KOPT-K1 (cell line): ENCODE data around the gene LPP.
A peak's percentile ranks its signal among the peaks of the same experiment; 100 is the strongest.

Experiments
- H3K27ac ChIP-seq: fragments of 200-600 bp; sonication (generic); 2 replicates; pipeline ENCODE4 v1.5.1; 2016; ENCODE audit warnings: antibody characterized with exemption, mild to moderate bottlenecking, low read depth, low read length; ENCODE audit not compliant: poor library complexity, severe bottlenecking
- H3K36me3 ChIP-seq: fragments of 200-600 bp; sonication (generic); 2 replicates; pipeline ENCODE4 v1.5.1; 2017; ENCODE audit warnings: antibody characterized with exemption, mild to moderate bottlenecking, low read length, moderate library complexity; ENCODE audit not compliant: insufficient read depth
- H3K9me3 ChIP-seq: fragments of 200-600 bp; sonication (generic); 2 replicates; pipeline ENCODE4 v1.5.1; 2017; ENCODE audit warnings: antibody characterized with exemption, low read length, mild to moderate bottlenecking; ENCODE audit not compliant: insufficient read depth, poor library complexity, severe bottlenecking

LPP gene

GRCh38 chr3:188153437-188154013 lies 432 bp upstream of the LPP start:
- H3K9me3 ChIP-seq: no peaks in the 10 kb centered on the region
- H3K27ac ChIP-seq: peak overlapping the region; percentile 94
- no peaks in the 10 kb centered on the region for H3K36me3 ChIP-seq

- peak overlapping the region; percentile 94 for H3K27ac ChIP-seq
- H3K9me3 ChIP-seq: no peaks in the 10 kb centered on the region
- no peaks in the 10 kb centered on the region for H3K36me3 ChIP-seq
Measured at GRCh38 chr3:188154809-188155574, 1.0 kb downstream of the LPP start.

DNA sequence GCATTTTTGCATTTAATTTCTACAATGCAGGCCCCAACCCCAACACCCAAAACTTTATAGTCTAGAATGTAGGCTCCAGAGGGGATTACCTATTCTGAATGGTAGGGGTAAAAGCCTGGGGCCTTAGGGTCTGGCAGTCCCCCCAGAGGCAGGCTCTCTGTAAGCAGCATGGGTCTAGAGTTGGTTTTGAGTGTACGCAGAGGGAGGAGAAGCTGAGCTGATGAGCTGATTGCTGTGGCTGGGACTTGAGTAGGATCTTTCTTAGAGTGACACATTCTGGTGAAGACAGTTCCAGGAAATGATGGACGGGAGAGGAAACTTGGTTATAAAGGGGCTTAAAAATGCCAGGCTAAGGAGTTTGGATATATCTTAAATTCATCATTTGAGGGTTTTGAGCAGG lies 2.1 kb downstream of the LPP start:
- no peaks in the 10 kb centered on the region for H3K9me3 ChIP-seq
- H3K27ac ChIP-seq: peak overlapping the region; percentile 94
- no peaks in the 10 kb centered on the region for H3K36me3 ChIP-seq

GRCh38 chr3:188157407-188157806 lies 3.5 kb downstream of the LPP start:
- H3K27ac ChIP-seq: peak overlapping the region; percentile 0
- H3K9me3 ChIP-seq: no peaks in the 10 kb centered on the region
- H3K36me3 ChIP-seq: no peaks in the 10 kb centered on the region

GRCh38 chr3:188157971-188158370 lies 4.0 kb downstream of the LPP start:
- H3K27ac ChIP-seq: no peak overlapping the region
- no peaks in the 10 kb centered on the region for H3K9me3 ChIP-seq
- no peaks in the 10 kb centered on the region for H3K36me3 ChIP-seq

DNA sequence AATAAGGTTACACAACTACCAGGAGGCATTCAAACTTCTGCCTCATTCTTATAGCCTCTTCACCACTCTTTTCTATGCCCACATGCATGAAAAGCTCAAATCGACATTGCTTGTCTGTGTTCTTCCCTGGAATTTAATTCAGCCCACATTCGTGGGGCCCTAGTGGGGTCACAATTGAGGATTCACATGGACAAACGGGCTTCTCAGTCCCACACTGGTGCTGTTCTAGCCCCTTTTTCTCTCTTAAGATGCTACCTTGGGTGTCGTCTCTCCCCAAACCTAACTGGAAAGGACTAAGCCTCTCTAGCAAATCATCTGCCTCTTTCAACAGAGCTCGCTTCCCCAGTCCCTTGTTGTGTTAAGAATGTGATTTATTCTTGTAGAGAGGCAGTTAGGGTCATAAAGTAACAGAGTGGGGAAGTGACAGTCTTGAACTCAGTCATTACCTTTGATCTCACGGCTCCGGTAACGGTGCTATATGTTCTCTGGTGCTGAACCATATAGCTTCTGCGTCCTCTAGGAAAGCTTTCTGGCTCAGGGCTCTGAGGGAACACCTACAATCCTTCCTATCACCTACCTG lies 4.9 kb downstream of the LPP start:
- Histone ChIP-seq H3K27ac (no peak overlapping the region), H3K36me3 (no peaks in the 10 kb centered on the region), H3K9me3 (no peaks in the 10 kb centered on the region)

GRCh38 chr3:188160751-188161150 lies 6.8 kb downstream of the LPP start:
- Histone ChIP-seq H3K36me3 (no peaks in the 10 kb centered on the region), H3K27ac (no peak overlapping the region), H3K9me3 (no peaks in the 10 kb centered on the region)

DNA sequence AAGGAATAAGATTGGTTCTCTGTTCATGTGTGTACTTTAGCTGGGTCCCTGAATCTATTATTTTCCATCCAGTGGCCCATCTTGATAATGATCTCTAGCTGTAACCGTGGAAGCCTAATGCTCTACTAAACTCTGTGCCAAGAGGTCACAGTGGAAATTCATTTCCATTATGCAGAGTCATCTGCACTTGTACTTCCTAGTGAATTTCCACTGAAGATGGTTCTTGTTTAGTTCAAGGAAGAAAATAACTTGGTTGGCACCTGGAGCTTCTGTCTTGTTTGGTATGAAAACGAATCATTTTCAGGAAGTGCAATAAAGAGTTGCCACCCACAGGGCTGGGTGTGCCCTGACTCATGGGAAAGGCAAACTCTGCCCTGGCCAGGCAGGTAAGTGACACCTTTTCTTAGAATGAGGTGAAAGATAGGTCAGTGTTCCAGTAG lies 10.3 kb downstream of the LPP start:
- no peaks in the 10 kb centered on the region for H3K36me3 ChIP-seq
- no peak overlapping the region for H3K27ac ChIP-seq
- H3K9me3 ChIP-seq: no peaks in the 10 kb centered on the region

DNA sequence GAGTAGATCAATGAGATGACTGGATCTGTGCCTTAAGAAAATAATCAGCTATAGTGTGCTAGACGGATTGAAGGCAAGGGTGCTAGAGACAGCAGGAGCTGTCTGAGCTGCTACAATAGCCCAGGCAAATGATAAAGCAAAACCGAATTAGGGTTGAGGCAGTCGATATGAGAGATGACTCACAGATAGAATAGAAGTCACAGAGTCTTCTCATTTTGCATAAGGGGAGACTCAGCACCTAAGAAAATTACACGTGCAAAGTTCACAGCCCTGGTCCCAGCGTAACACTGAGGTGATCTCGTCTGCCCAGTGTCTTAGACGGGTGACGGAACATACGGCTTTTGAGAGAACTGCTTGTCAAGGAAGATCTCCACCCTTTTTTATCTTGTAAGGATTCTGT lies 11.6 kb downstream of the LPP start:
- H3K9me3 ChIP-seq: no peaks in the 10 kb centered on the region
- no peaks in the 10 kb centered on the region for H3K36me3 ChIP-seq
- H3K27ac ChIP-seq: no peak overlapping the region

GRCh38 chr3:188166441-188166840 lies 12.5 kb downstream of the LPP start:
- H3K9me3 ChIP-seq: no peaks in the 10 kb centered on the region
- no peak overlapping the region for H3K27ac ChIP-seq
- H3K36me3 ChIP-seq: no peaks in the 10 kb centered on the region

- H3K36me3 ChIP-seq: no peaks in the 10 kb centered on the region
- H3K27ac ChIP-seq: no peak overlapping the region
- H3K9me3 ChIP-seq: no peaks in the 10 kb centered on the region
Measured at GRCh38 chr3:188168186-188168585, 14.2 kb downstream of the LPP start.

DNA sequence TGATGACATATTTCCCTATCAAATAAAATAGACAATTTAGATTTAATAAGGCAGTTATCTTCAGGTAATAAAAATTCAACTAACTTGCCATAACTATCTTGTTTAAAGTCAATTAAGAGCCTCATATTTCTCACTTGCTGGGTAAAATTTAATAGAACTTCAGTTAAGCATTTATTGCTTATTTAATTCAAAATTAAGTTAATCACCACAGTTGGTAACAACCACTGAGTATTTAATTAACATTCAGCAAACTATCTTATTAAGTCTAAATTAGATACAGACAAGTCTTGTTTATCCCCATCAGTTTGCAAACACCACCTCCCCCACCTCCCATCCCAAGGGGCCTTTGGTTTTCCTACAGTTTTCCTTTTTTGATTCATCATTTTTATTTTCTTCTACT lies 14.7 kb downstream of the LPP start:
- H3K9me3 ChIP-seq: no peaks in the 10 kb centered on the region
- H3K27ac ChIP-seq: no peak overlapping the region
- no peaks in the 10 kb centered on the region for H3K36me3 ChIP-seq

- Histone ChIP-seq H3K9me3 (no peaks in the 10 kb centered on the region), H3K27ac (no peak overlapping the region), H3K36me3 (no peaks in the 10 kb centered on the region)
Measured at GRCh38 chr3:188169830-188170455, 16.0 kb downstream of the LPP start.

- H3K36me3 ChIP-seq: no peaks in the 10 kb centered on the region
- no peaks in the 10 kb centered on the region for H3K9me3 ChIP-seq
- no peak overlapping the region for H3K27ac ChIP-seq
Measured at GRCh38 chr3:188170461-188171459, 16.8 kb downstream of the LPP start.
